NT2/D1 (cell line): ENCODE data around the gene DDX6.
"Not testable (repeated sequence)": the region's sequence is repeated elsewhere in the genome, so short reads cannot be mapped to it uniquely, and the experiment has no call there.

Experiments used
- DNase-seq: peaks from one replicate; pipeline ENCODE4 v3.0.0-alpha.2; 2011; ENCODE audit warnings: low read depth, low spot score
- H3K27me3 ChIP-seq: 2 replicates; pipeline ENCODE4 v1.6.0; 2011; ENCODE audit warnings: mild to moderate bottlenecking; ENCODE audit not compliant: insufficient read length, insufficient read depth
- H3K36me3 ChIP-seq: 2 replicates; pipeline ENCODE4 v1.6.1; 2011; ENCODE audit warnings: mild to moderate bottlenecking, low read length, mixed read lengths; ENCODE audit not compliant: insufficient read depth, insufficient read length
- H3K4me1 ChIP-seq: 2 replicates; pipeline ENCODE4 v1.5.1; 2011; ENCODE audit not compliant: insufficient read depth, insufficient read length
- H3K4me3 ChIP-seq: 2 replicates; pipeline ENCODE4 v1.5.1; 2011; ENCODE audit warnings: low read depth; ENCODE audit not compliant: insufficient read length
- H3K9ac ChIP-seq: 2 replicates; pipeline ENCODE4 v1.6.0; 2011; ENCODE audit warnings: low read depth; ENCODE audit not compliant: insufficient read length
- H3K9me3 ChIP-seq: 2 replicates; pipeline ENCODE4 v1.5.1; 2011; ENCODE audit warnings: mild to moderate bottlenecking, low read length; ENCODE audit not compliant: insufficient read depth
- SUZ12 ChIP-seq: IDR thresholded peaks from 2 replicates; pipeline ENCODE4 v1.6.1; 2011; ENCODE audit not compliant: insufficient read length, insufficient read depth; ENCODE audit errors: extremely low read depth
- YY1 ChIP-seq: IDR thresholded peaks from 2 replicates; pipeline ENCODE4 v1.6.1; 2011; ENCODE audit not compliant: insufficient read length, insufficient read depth
- ZNF274 ChIP-seq: IDR thresholded peaks from 2 replicates; pipeline ENCODE4 v1.6.1; 2011; ENCODE audit warnings: mild to moderate bottlenecking, low read depth, low read length

Gene DDX6

DNA sequence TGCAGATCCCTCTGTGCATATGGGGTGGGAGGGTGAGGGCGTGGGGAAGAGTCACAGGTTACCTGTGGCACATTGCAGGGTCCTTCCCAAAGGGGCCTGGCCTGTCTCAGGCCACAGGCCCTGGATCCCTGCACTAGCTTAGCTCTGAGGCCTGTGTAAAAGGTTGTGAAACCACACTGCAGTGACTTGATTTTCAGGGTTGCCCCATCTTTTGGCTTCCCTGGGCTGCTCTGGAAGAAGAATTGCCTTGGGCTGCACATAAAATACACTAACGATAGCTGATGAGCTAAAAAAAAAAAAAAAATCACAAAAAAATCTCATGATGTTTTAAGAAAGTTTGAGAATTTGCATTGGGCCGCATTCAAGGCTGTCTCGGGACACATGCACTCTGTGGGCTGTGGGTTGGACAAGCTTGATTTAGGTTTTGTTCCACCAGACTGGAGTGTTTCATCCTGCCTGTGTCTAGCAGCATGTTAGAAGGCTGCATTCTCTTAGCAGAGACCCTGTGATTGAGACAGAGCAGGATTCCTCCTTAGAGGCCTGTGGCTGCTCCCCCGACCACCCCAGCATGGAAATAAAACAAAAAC lies 75.6 kb downstream of the DDX6 start:
- Histone ChIP-seq H3K4me1 (no peaks in the 10 kb centered on the region), H3K4me3 (no peak overlapping the region), H3K9ac (peak overlapping the region; percentile 71), H3K36me3 (no peaks in the 10 kb centered on the region), H3K9me3 (no peaks in the 10 kb centered on the region), H3K27me3 (no peaks in the 10 kb centered on the region)
- DNase-seq = no peak
- TF ChIP-seq SUZ12 = no peak
- TF ChIP-seq ZNF274 = no peak
- TF ChIP-seq YY1 = no peak

DNA sequence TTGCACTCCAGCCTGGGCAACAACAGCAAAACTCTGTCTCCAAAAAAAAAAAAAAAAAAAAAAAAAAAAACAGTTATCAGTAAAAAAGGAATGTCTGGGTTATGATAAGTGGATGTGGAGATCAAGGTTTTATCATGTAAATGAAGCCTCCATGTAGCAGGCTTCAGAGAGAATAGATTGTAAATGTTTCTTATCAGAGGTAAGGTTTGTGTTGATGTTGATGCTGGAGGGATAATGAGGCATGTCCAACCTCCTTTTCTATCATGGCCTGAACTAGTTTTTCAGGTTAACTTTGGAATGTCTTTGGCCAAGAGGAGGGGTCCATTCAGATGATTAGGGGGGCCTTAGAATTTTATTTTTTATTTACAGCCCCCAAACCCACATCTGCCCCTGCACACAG lies 76.1 kb downstream of the DDX6 start:
- no peaks in the 10 kb centered on the region for H3K9me3 ChIP-seq
- no peaks in the 10 kb centered on the region for H3K27me3 ChIP-seq
- TF ChIP-seq ZNF274 = no peak
- TF ChIP-seq SUZ12 = no peak
- TF ChIP-seq YY1 = no peak
- H3K9ac ChIP-seq = peak overlapping the region; percentile 71
- no peak for DNase-seq
- H3K4me1 ChIP-seq = no peaks in the 10 kb centered on the region
- H3K36me3 ChIP-seq = no peaks in the 10 kb centered on the region
- no peak overlapping the region for H3K4me3 ChIP-seq

DNA sequence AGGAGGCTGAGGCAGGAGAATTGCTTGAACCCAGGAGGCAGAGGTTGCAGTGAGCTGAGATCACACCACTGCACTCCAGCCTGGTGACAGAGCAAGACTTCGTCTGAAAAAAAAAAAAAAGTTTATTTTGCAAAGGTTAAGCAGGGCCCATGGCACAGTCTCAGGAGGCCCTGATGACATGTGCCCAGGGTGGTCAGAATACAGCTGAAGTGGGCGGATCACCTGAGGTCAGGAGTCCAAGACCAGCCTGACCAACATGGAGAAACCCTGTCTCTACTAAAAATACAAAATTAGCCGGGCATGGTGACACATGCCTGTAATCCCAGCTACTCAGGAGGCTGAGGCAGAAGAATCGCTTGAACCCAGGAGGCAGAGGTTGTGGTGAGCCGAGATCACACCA lies 76.5 kb downstream of the DDX6 start:
- not testable (repeated sequence) for DNase-seq, H3K9me3 ChIP-seq, H3K9ac ChIP-seq, H3K4me1 ChIP-seq, H3K36me3 ChIP-seq, H3K4me3 ChIP-seq, H3K27me3 ChIP-seq

DNA sequence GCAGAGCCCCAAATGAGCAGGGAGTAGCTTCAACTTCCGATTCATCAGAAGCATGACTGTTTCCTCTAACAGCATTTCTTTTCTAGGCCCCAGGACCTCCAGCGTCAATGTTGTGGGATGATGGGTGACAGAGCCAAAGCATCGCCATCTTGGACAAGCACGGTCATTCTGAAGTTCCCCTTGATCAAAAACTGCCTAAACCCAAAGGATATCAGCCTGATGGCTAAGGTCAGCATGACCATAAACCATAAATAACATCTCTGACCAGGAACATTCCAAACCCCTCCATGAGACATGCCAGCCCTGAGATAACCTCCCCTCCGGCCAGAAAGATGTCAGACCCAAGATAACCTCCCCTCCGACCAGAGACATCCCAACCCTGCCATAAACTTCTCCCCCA lies 82.7 kb downstream of the DDX6 start:
- DNase-seq = no peak
- Histone ChIP-seq H3K4me3 (no peak overlapping the region), H3K4me1 (peaks cover 3% of the 10 kb centered on the region), H3K27me3 (no peaks in the 10 kb centered on the region), H3K9me3 (no peaks in the 10 kb centered on the region; the same call in 1 of the 2 replicates), H3K36me3 (peaks cover 6% of the 10 kb centered on the region), H3K9ac (no peak overlapping the region)
- TF ChIP-seq ZNF274 = no peak
- TF ChIP-seq YY1 = no peak
- no peak for TF ChIP-seq SUZ12

DNA sequence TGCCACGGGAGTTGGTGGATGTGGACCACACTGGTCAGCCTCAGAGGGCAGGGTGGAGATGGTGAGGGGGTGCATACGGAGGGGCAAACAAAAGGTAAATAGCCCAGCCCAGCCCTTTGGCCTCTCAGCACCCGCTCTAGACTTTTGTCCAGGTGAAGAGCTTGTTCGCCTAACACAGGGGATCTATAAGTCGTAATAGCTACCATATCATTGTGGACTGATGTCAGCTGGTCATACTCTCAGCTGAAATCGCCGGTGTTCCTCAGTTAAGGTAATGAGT lies 84.5 kb downstream of the DDX6 start:
- no peaks in the 10 kb centered on the region; the same call in 1 of the 2 replicates for H3K9me3 ChIP-seq
- no peaks in the 10 kb centered on the region for H3K27me3 ChIP-seq
- peaks cover 6% of the 10 kb centered on the region for H3K36me3 ChIP-seq
- no peak for TF ChIP-seq YY1
- no peak overlapping the region for H3K4me3 ChIP-seq
- peaks cover 3% of the 10 kb centered on the region for H3K4me1 ChIP-seq
- DNase-seq = no peak
- no peak overlapping the region for H3K9ac ChIP-seq

DNA sequence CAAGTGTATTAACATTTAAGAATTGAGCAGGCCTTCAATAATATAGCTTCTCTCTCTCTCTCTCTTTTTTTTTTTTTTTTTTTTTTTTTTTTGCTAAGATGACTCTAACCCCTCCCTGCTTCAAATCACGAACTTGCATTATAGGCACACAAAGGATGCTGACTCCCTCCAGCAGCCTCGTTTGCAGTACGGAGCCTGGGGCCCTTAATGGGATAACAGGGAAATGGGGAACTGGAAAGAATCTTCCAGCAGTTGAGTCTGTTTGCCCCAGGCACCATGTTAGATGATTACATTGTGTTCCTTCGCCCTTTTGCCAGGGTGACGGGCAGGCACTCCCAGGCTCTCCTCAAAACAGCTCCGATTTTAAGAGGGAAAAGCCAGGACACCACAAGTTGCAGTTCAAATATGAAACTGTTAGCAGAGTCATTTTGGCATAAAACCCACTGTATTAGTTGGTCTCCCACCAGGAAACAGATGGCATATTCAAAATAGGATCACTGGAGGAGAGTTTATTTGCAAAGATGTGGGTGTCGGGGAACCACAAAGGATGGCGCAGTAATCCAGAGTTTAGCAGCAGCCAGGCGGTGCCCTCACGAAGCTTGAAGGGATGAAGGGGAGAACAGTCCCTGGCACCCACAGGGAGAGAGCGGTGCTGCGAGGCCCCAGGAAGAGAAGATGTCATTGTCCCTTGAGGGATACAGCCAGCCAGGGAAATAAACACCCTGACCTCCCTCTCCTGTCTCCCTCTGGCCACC lies 85.0 kb downstream of the DDX6 start:
- Histone ChIP-seq H3K4me1 (peaks cover 3% of the 10 kb centered on the region), H3K9me3 (peaks cover under 1% of the 10 kb centered on the region; the same call in 1 of the 2 replicates), H3K9ac (no peak overlapping the region), H3K4me3 (no peak overlapping the region), H3K36me3 (peaks cover 6% of the 10 kb centered on the region), H3K27me3 (no peaks in the 10 kb centered on the region)
- DNase-seq = no peak
- TF ChIP-seq ZNF274 (no peak), YY1 (no peak), SUZ12 (no peak)

DNA sequence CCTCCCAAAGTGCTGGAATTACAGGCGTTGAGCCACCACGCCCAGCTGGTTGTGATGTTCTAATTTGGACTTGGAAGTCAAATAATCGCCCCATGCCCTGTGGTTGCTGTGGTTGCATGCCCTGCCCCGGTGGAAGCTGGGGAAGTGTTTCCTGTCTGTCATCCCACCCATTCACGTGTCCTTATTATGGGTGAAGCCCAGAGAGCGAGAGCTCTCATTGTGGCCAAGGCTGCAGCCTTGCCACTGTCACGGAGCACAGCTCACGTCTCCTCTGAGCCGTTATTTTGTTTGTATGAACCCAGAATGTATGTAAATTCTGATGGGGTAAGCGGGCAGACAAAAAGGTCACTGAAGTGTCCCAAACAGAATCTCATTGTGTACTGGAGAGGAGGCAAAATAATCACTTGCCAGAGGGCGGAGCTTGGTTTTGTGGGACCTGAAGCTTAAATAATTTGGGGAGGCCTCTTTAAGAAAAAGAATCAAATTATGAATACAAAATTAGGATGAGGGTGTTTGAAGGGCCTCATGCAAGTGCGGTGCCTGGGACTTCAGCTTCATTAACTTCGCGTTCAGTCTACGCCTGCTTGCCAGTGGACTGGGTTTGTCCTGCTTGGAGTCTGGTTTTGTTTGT lies 85.7 kb downstream of the DDX6 start:
- Histone ChIP-seq H3K4me3 (no peak overlapping the region), H3K36me3 (peaks cover 6% of the 10 kb centered on the region), H3K9me3 (peaks cover 8% of the 10 kb centered on the region), H3K27me3 (no peaks in the 10 kb centered on the region), H3K9ac (no peak overlapping the region), H3K4me1 (peaks cover 3% of the 10 kb centered on the region)
- no peak for DNase-seq
- TF ChIP-seq ZNF274 = no peak
- no peak for TF ChIP-seq YY1
- TF ChIP-seq SUZ12 = no peak
